Dendritic cell treated with granulocyte-macrophage colony-stimulating factor and Interleukin-4, amounts not matched to agents 40 ng/mL and 50 ng/mL, for 4 days (primary cell): Measurements from ENCODE around the gene FAM83D.
A peak's percentile ranks its signal among the peaks of the same experiment; 100 is the strongest.

Experiments used
- H3K27ac Mint-ChIP-seq: one replicate; pipeline ENCODE4 v1.8.0; 2022; ENCODE audit warnings: mild to moderate bottlenecking, mixed read lengths
- H3K27me3 Mint-ChIP-seq: one replicate; pipeline ENCODE4 v1.8.0; 2022; ENCODE audit warnings: mild to moderate bottlenecking, mixed read lengths
- H3K36me3 Mint-ChIP-seq: one replicate; pipeline ENCODE4 v1.8.0; 2022; ENCODE audit warnings: low read depth, mixed read lengths
- H3K4me1 Mint-ChIP-seq: one replicate; pipeline ENCODE4 v1.8.0; 2022; ENCODE audit warnings: low read depth, mixed read lengths
- H3K4me3 Mint-ChIP-seq: one replicate; pipeline ENCODE4 v1.8.0; 2022; ENCODE audit warnings: mild to moderate bottlenecking, moderate library complexity, mixed read lengths
- H3K9me3 Mint-ChIP-seq: one replicate; pipeline ENCODE4 v1.8.0; 2022; ENCODE audit warnings: mixed read lengths
- intact Hi-C: fragments of 100-400 bp; cut with micrococcal nuclease; formaldehyde crosslinking; loops from one replicate; pipeline ENCODE4 v1.15.0; 2022

FAM83D gene

GRCh38 chr20:38889792-38890496 is 36.3 kb upstream of the FAM83D start:
- H3K9me3 Mint-ChIP-seq, result peaks cover 8% of the 10 kb centered on the region
- no peak overlapping the region for H3K4me3 Mint-ChIP-seq
- H3K4me1 Mint-ChIP-seq, result peaks cover 14% of the 10 kb centered on the region
- intact Hi-C loops, result loop anchor here (5.0 kb wide), 1 partner anchor 83 kb away; the partner anchor contains the start of gene PPP1R16B
- H3K27me3 Mint-ChIP-seq, result peaks cover 8% of the 10 kb centered on the region
- H3K36me3 Mint-ChIP-seq, result no peaks in the 10 kb centered on the region
- H3K27ac Mint-ChIP-seq, result no peak overlapping the region

DNA sequence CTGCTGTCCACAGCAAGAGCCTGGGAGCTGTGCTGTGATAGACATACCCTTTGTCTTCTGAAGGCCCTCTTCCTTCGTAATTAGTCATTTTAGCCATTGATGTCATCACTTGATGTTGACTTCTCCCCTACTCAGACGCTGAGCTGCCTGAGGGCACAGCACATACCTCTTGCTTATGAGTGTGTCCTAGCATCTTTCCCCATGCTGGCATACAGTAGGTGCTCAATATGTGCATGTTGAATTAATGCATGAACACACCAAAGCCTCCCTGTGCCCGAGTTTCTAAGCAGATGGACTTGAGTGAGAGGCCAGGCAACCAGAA is 35.8 kb upstream of the FAM83D start:
- H3K9me3 Mint-ChIP-seq, result peaks cover 8% of the 10 kb centered on the region
- peaks cover 9% of the 10 kb centered on the region for H3K27me3 Mint-ChIP-seq
- H3K4me3 Mint-ChIP-seq, result no peak overlapping the region
- intact Hi-C loops, result loop anchor here (5.0 kb wide), 1 partner anchor 83 kb away; the partner anchor contains the start of gene PPP1R16B
- peaks cover 14% of the 10 kb centered on the region for H3K4me1 Mint-ChIP-seq
- no peaks in the 10 kb centered on the region for H3K36me3 Mint-ChIP-seq
- no peak overlapping the region for H3K27ac Mint-ChIP-seq

- peaks cover 19% of the 10 kb centered on the region for H3K4me1 Mint-ChIP-seq
- peaks cover 11% of the 10 kb centered on the region for H3K27me3 Mint-ChIP-seq
- H3K27ac Mint-ChIP-seq, result no peak overlapping the region
- H3K36me3 Mint-ChIP-seq, result peaks cover 7% of the 10 kb centered on the region
- H3K9me3 Mint-ChIP-seq, result peaks cover 8% of the 10 kb centered on the region
- no peak overlapping the region for H3K4me3 Mint-ChIP-seq
- intact Hi-C loops, result loop anchor here (2.0 to 5.0 kb wide), 2 partner anchors 85 to 246 kb away; partner anchors contain the start of gene PPP1R16B
These were observed 33.9 kb upstream of the FAM83D start for GRCh38 chr20:38892091-38892981.

- Mint-ChIP-seq H3K36me3 (peaks cover 7% of the 10 kb centered on the region), H3K9me3 (peaks cover 8% of the 10 kb centered on the region), H3K4me3 (no peak overlapping the region), H3K4me1 (peaks cover 19% of the 10 kb centered on the region), H3K27ac (no peak overlapping the region), H3K27me3 (peaks cover 11% of the 10 kb centered on the region)
- intact Hi-C loops, result loop anchor here (2.0 to 5.0 kb wide), 2 partner anchors 86 to 246 kb away; partner anchors contain the start of gene PPP1R16B
These were observed 33.1 kb upstream of the FAM83D start for GRCh38 chr20:38893056-38893564.

DNA sequence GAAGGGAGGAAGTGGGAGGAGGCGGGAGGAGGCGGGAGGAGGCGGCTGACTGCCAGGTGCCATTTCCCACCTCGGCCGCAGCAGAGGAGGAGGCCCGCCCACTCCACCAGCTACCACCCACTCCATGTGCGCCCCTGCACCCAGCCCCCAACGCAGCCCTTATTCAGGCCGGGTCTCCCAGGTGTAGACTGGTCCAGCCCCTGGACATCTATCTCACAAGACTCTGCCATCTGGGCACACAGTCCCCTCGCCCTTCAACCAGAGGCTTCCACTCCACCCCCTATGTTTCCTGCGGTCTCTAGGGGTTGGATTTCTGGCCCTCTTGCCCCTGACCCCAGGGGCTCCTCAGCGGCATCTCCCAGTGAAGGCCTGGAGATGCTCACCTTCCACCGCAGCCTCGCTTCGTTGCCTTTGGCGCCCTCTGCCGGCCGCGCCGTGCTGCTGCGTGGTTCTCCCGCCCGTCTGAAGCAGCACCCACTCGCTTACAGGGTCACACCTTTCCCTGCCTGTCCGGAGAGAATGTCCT is 32.6 kb upstream of the FAM83D start:
- peaks cover 7% of the 10 kb centered on the region for H3K36me3 Mint-ChIP-seq
- H3K4me1 Mint-ChIP-seq, result peaks cover 19% of the 10 kb centered on the region
- H3K27ac Mint-ChIP-seq, result no peak overlapping the region
- H3K9me3 Mint-ChIP-seq, result peaks cover 8% of the 10 kb centered on the region
- intact Hi-C loops, result loop anchor here (2.0 to 5.0 kb wide), 2 partner anchors 86 to 247 kb away; partner anchors contain the start of gene PPP1R16B
- H3K27me3 Mint-ChIP-seq, result peaks cover 11% of the 10 kb centered on the region
- no peak overlapping the region for H3K4me3 Mint-ChIP-seq

DNA sequence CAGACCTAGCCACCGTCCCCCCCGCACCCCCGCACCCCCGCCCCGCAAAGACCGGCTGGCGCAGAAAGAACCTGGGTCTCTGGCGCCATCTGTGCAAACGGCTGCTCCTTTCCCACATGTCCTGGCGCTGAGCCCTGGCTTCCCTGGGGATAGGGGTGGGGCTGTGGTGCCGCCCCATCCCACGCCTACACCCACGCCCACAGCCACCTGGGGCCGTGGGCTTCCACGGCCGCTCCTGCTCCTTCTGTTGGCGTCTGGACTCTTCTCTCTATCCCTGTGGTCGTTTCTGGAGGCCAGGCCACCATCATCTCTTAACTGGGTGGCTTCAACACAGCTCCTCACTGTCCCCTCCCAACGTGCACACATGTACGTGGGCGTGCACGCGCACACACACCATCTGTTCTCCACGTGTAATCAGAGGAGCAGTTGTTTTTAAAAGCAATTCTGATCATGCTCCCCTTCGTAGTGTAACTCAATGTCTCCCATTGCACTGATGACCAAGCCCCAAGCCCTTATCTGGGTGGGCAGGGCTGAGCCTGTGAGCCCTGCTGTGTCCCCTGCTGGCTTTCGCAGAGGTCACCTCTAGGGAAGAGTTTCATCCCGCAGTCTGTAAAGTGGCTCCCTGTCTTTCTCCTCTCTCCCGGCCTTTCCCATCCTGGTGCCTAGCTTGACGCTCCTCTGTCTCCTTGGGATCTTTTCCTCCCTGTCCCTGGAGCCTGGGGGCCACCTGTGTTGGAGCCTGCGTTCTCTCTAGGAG is 31.9 kb upstream of the FAM83D start:
- Mint-ChIP-seq H3K27me3 (peaks cover 11% of the 10 kb centered on the region), H3K9me3 (peaks cover 8% of the 10 kb centered on the region), H3K27ac (peak overlapping the region; percentile 3), H3K4me3 (no peak overlapping the region), H3K36me3 (peaks cover 7% of the 10 kb centered on the region), H3K4me1 (peaks cover 19% of the 10 kb centered on the region)
- intact Hi-C loops, result loop anchor here (5.0 kb wide), 1 partner anchor 87 kb away; the partner anchor contains the start of gene PPP1R16B

DNA sequence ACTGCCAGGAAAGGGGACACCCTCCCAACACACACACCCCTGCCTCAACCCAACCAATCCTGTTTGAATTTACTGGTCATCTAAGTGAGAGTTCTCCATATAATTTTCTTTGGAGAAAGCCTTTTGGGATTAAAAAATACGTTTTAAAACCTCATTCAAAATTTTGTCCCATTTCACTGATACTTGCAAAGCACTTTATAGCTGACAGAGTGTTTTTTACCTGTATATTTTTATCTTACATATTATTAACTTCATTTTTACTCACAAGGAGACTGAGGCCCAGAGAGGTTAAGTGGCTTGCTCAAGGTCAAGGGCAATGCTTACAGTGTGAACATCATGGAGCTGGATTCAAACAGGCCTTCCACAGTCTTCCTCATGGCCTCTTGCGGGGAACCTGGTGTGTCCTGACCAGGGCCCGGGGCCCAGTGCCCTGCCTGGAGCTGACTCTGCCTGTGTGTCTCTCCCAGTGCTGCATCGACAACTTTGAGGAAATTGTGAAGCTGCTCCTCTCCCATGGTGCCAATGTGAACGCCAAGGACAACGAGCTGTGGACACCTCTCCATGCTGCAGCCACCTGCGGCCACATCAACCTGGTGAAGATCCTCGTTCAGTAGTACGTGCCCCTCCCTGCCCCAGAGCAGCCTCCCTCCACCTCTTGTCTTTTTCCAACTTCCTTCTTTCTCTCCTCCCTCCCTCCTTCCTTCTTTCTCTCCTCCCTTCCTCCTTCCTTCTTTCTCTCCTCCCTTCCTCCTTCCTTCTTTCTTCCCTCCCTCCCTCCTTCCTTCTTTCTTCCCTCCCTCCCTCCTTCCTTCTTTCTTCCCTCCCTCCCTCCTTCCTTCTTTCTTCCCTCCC is 30.9 kb upstream of the FAM83D start:
- intact Hi-C loops, result no loop called here
- no peak overlapping the region for H3K27ac Mint-ChIP-seq
- peaks cover 19% of the 10 kb centered on the region for H3K4me1 Mint-ChIP-seq
- H3K27me3 Mint-ChIP-seq, result peaks cover 11% of the 10 kb centered on the region
- peaks cover 7% of the 10 kb centered on the region for H3K36me3 Mint-ChIP-seq
- no peak overlapping the region for H3K4me3 Mint-ChIP-seq
- H3K9me3 Mint-ChIP-seq, result peaks cover 8% of the 10 kb centered on the region

DNA sequence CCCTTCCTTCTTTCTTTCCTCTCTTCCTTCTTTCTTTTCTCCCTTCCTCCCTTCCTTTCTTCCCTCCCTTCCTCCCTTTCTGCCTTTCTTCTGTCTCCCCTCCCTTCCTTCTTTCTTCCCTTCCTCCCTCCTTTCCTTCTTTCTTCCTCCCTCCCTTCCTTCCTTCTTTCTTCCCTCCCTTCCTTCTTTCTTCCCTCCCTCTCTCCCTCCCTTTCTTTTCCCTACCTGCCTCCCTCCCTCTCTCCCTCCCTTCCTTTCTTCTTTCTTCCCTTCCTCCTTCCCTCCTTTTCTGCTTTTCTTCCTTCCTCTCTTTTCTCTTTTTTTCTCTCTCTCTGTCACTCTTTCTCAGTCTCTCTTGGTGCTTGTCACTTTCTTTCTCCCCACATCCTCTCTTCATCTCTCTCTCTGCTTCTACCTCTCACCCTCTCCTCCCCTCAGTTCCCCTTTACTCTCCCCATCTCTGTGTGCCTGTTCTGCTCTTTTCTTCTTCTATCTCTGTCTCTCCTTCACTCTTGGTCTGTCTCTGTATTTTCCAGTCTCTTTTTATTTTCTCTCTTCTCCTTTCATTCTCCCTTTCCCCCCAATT is 30.1 kb upstream of the FAM83D start:
- H3K4me3 Mint-ChIP-seq, result no peak overlapping the region
- peak overlapping the region; percentile 4 for H3K27ac Mint-ChIP-seq
- peaks cover 8% of the 10 kb centered on the region for H3K9me3 Mint-ChIP-seq
- peaks cover 19% of the 10 kb centered on the region for H3K4me1 Mint-ChIP-seq
- H3K27me3 Mint-ChIP-seq, result peaks cover 11% of the 10 kb centered on the region
- intact Hi-C loops, result no loop called here
- peaks cover 7% of the 10 kb centered on the region for H3K36me3 Mint-ChIP-seq

DNA sequence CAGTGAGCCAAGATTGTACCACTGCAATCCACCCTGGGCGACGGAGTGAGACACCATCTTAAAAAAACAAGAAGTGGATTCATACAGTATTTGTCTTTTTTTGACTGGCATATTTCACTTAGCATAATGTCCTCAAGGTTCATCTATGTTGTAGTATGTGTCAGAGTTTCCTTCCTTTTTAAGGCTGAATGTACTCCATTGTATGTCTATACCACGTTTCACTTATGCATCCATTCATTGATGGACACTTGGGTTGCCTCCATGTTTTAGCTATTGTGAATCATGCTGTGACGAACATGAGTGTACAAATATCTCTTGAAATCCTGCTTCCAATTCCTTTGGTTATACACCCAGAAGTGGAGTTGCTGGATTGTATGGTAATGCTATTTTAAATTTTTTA is 28.9 kb upstream of the FAM83D start:
- Mint-ChIP-seq H3K27me3 (peaks cover 11% of the 10 kb centered on the region), H3K27ac (no peak overlapping the region), H3K4me3 (no peak overlapping the region), H3K36me3 (peaks cover 12% of the 10 kb centered on the region), H3K9me3 (peaks cover 8% of the 10 kb centered on the region), H3K4me1 (peaks cover 17% of the 10 kb centered on the region)
- intact Hi-C loops, result no loop called here

DNA sequence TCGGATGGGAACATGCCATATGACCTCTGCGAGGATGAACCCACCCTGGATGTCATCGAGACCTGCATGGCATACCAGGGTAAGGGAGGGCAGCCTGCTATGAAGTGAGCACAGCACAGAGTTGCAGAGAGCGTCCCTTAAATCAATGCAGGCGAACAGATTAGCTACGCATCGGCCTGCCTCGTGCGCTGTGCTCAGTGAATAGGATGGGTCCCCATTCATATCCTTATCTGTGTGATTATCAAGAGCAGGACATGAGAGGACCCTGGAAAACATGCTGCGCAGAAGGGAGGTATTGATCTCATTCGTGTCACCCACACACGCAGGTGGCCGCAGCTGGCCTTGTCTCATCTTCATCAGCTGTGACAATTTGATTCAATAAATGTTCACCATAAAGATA is 25.6 kb upstream of the FAM83D start:
- Mint-ChIP-seq H3K4me1 (peaks cover 6% of the 10 kb centered on the region), H3K36me3 (peaks cover 36% of the 10 kb centered on the region), H3K27me3 (peaks cover 2% of the 10 kb centered on the region), H3K27ac (no peak overlapping the region), H3K4me3 (no peak overlapping the region), H3K9me3 (peaks cover 9% of the 10 kb centered on the region)
- intact Hi-C loops, result no loop called here

DNA sequence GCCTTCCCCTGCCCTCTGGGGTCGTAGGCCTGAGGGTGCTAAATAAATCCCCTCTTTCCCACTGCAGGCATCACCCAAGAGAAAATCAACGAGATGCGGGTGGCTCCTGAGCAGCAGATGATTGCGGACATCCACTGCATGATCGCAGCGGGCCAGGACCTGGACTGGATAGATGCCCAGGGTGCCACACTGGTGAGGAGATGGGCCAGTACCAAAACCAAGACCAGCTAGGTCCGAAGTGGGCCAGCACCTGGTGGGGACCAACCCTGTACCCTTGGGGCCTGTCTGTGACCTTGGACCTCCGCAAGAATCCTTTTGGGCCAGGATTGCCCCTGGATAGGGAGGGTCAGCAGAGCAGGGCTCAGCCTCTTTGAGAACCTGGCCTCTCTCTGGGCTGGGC is 23.6 kb upstream of the FAM83D start:
- H3K4me1 Mint-ChIP-seq, result no peaks in the 10 kb centered on the region
- H3K9me3 Mint-ChIP-seq, result peaks cover 9% of the 10 kb centered on the region
- H3K4me3 Mint-ChIP-seq, result no peak overlapping the region
- no peaks in the 10 kb centered on the region for H3K27me3 Mint-ChIP-seq
- intact Hi-C loops, result no loop called here
- H3K27ac Mint-ChIP-seq, result no peak overlapping the region
- peaks cover 42% of the 10 kb centered on the region for H3K36me3 Mint-ChIP-seq

DNA sequence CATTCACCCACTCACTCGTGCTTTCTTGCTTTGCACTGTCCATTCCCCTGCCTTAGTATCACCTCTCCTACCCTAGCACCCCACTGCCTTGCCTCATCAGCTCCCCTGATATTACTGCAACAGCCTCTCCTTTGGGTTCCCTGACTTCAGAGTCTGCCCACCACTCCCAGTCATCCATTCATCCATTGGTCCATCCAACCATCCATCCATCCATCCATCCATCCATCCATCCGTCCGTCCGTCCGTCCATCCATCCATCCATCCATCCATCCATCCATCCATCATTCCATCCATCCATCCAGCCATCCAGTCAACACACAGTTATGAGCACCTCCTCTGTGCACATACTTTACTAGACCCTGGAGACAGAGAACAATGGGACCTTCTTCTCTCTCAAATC is 22.9 kb upstream of the FAM83D start:
- peaks cover 49% of the 10 kb centered on the region for H3K36me3 Mint-ChIP-seq
- intact Hi-C loops, result no loop called here
- no peaks in the 10 kb centered on the region for H3K27me3 Mint-ChIP-seq
- peaks cover 9% of the 10 kb centered on the region for H3K9me3 Mint-ChIP-seq
- no peak overlapping the region for H3K27ac Mint-ChIP-seq
- H3K4me3 Mint-ChIP-seq, result no peak overlapping the region
- no peaks in the 10 kb centered on the region for H3K4me1 Mint-ChIP-seq
